ENCODE measurements around the gene OTOP2. TPM values are rescaled to one million over a fixed set of nuclear protein-coding genes. Genes with fewer than 3 reads are reported as not detected.
"Not testable (repeated sequence)": the region's sequence is repeated elsewhere in the genome, so short reads cannot be mapped to it uniquely, and the experiment has no call there.

Gene OTOP2
- total RNA-seq, 2 experiments from 2014 or later, result not detected

- no peak for ATAC-seq (ENCODE audit: low read depth)
- POLR2A ChIA-PET, result interaction anchor here (0.6 kb wide), 1 partner anchor 41 kb away, joined by 4 read pairs; no protein-coding TSS in a partner anchor
- no peaks in the 10 kb centered on the region for H3K36me3 Mint-ChIP-seq
- no peak overlapping the region for H3K4me3 Mint-ChIP-seq
- DNase-seq, result no peak
- no peak overlapping the region for H3K27ac Mint-ChIP-seq
- peaks cover 56% of the 10 kb centered on the region for H3K27me3 Mint-ChIP-seq
- H3K9me3 Mint-ChIP-seq, result no peaks in the 10 kb centered on the region
- peaks cover 2% of the 10 kb centered on the region for H3K4me1 Mint-ChIP-seq
These were observed 31.8 kb upstream of the OTOP2 start for GRCh38 chr17:74892013-74892841.

GRCh38 chr17:74892974-74893911 lies 30.8 kb upstream of the OTOP2 start, which contains the start of gene FADS6:
TSS of gene FADS6 (minus strand) at chr17:74893633. CDS start at chr17:74893595, 38 bp downstream.
- Mint-ChIP-seq H3K4me3 (peak within 1 kb of the TSS; percentile 64), H3K36me3 (no peaks in the 10 kb centered on the region), H3K9me3 (no peaks in the 10 kb centered on the region), H3K27ac (peak within 1 kb of the TSS; percentile 9), H3K27me3 (peaks cover 61% of the 10 kb centered on the region), H3K4me1 (peaks cover 2% of the 10 kb centered on the region)
- ATAC-seq (ENCODE audit: low read depth) (peak; percentile 57), DNase-seq (no peak)
- POLR2A ChIA-PET, result interaction anchor here (0.6 kb wide), 1 partner anchor 40 kb away, joined by 4 read pairs; no protein-coding TSS in a partner anchor

GRCh38 chr17:74893936-74894671 lies 30.0 kb upstream of the OTOP2 start:
- POLR2A ChIA-PET, result no interaction called here
- H3K36me3 Mint-ChIP-seq, result no peaks in the 10 kb centered on the region
- peak overlapping the region; percentile 9 for H3K27ac Mint-ChIP-seq
- no peaks in the 10 kb centered on the region for H3K9me3 Mint-ChIP-seq
- DNase-seq, result no peak
- peaks cover 2% of the 10 kb centered on the region for H3K4me1 Mint-ChIP-seq
- ATAC-seq (ENCODE audit: low read depth), result no peak
- peaks cover 61% of the 10 kb centered on the region for H3K27me3 Mint-ChIP-seq
- peak overlapping the region; percentile 64 for H3K4me3 Mint-ChIP-seq

- Mint-ChIP-seq H3K4me3 (no peak overlapping the region), H3K27ac (no peak overlapping the region), H3K9me3 (no peaks in the 10 kb centered on the region), H3K36me3 (no peaks in the 10 kb centered on the region), H3K4me1 (peaks cover 6% of the 10 kb centered on the region), H3K27me3 (peaks cover 46% of the 10 kb centered on the region)
- ATAC-seq (ENCODE audit: low read depth) (no peak), DNase-seq (no peak)
- POLR2A ChIA-PET, result interaction anchor here (0.6 kb wide), 1 partner anchor 392 kb away, joined by 5 read pairs; no protein-coding TSS in a partner anchor
These were observed 25.6 kb upstream of the OTOP2 start for GRCh38 chr17:74898376-74898946.

GRCh38 chr17:74900208-74900607 lies 23.9 kb upstream of the OTOP2 start:
- no peaks in the 10 kb centered on the region for H3K36me3 Mint-ChIP-seq
- H3K4me1 Mint-ChIP-seq, result peaks cover 4% of the 10 kb centered on the region
- H3K27ac Mint-ChIP-seq, result no peak overlapping the region
- ATAC-seq (ENCODE audit: low read depth) (no peak), DNase-seq (no peak)
- H3K27me3 Mint-ChIP-seq, result peaks cover 33% of the 10 kb centered on the region
- POLR2A ChIA-PET, result no interaction called here
- H3K4me3 Mint-ChIP-seq, result no peak overlapping the region
- no peaks in the 10 kb centered on the region for H3K9me3 Mint-ChIP-seq

GRCh38 chr17:74901353-74902135 lies 22.5 kb upstream of the OTOP2 start:
- peaks cover 20% of the 10 kb centered on the region for H3K27me3 Mint-ChIP-seq
- no peak overlapping the region for H3K4me3 Mint-ChIP-seq
- DNase-seq, result no peak
- no peaks in the 10 kb centered on the region for H3K36me3 Mint-ChIP-seq
- no peaks in the 10 kb centered on the region for H3K9me3 Mint-ChIP-seq
- peaks cover 4% of the 10 kb centered on the region for H3K4me1 Mint-ChIP-seq
- ATAC-seq (ENCODE audit: low read depth), result no peak
- no peak overlapping the region for H3K27ac Mint-ChIP-seq
- POLR2A ChIA-PET, result no interaction called here

- no peak for DNase-seq
- no peak overlapping the region for H3K4me3 Mint-ChIP-seq
- ATAC-seq (ENCODE audit: low read depth), result no peak
These were observed 21.0 kb upstream of the OTOP2 start for GRCh38 chr17:74903034-74903433.

GRCh38 chr17:74903671-74904070 lies 20.4 kb upstream of the OTOP2 start:
- no peak for DNase-seq
- H3K4me3 Mint-ChIP-seq, result no peak overlapping the region
- no peaks in the 10 kb centered on the region for H3K9me3 Mint-ChIP-seq
- H3K27ac Mint-ChIP-seq, result no peak overlapping the region
- H3K36me3 Mint-ChIP-seq, result no peaks in the 10 kb centered on the region
- ATAC-seq (ENCODE audit: low read depth), result no peak
- peaks cover 8% of the 10 kb centered on the region for H3K27me3 Mint-ChIP-seq
- POLR2A ChIA-PET, result no interaction called here
- peaks cover 4% of the 10 kb centered on the region for H3K4me1 Mint-ChIP-seq

More at GRCh38 chr17:74903034-74903433, 21.0 kb upstream of the OTOP2 start:
- no peaks in the 10 kb centered on the region for H3K9me3 Mint-ChIP-seq
- no peaks in the 10 kb centered on the region for H3K36me3 Mint-ChIP-seq
- POLR2A ChIA-PET, result no interaction called here
- peaks cover 8% of the 10 kb centered on the region for H3K27me3 Mint-ChIP-seq
- peaks cover 4% of the 10 kb centered on the region for H3K4me1 Mint-ChIP-seq
- H3K27ac Mint-ChIP-seq, result no peak overlapping the region

- no peak for DNase-seq
- no peak for ATAC-seq (ENCODE audit: low read depth)
- no peak overlapping the region for H3K4me3 Mint-ChIP-seq
- H3K9me3 Mint-ChIP-seq, result no peaks in the 10 kb centered on the region
- POLR2A ChIA-PET, result no interaction called here
- H3K27me3 Mint-ChIP-seq, result peaks cover 10% of the 10 kb centered on the region
- H3K4me1 Mint-ChIP-seq, result peaks cover 4% of the 10 kb centered on the region
- H3K36me3 Mint-ChIP-seq, result no peaks in the 10 kb centered on the region
- H3K27ac Mint-ChIP-seq, result no peak overlapping the region
These were observed 19.2 kb upstream of the OTOP2 start for GRCh38 chr17:74904687-74905409.

GRCh38 chr17:74906214-74906793 lies 17.8 kb upstream of the OTOP2 start:
- not testable (repeated sequence) for H3K4me3 Mint-ChIP-seq; H3K4me1 Mint-ChIP-seq; H3K36me3 Mint-ChIP-seq; DNase-seq; H3K27ac Mint-ChIP-seq; ATAC-seq (ENCODE audit: low read depth); H3K9me3 Mint-ChIP-seq
- POLR2A ChIA-PET, result interaction anchor here (0.7 kb wide), 1 partner anchor 440 kb away, joined by 4 read pairs; no protein-coding TSS in a partner anchor
- peaks cover 13% of the 10 kb centered on the region for H3K27me3 Mint-ChIP-seq

- POLR2A ChIA-PET, result no interaction called here
- H3K36me3 Mint-ChIP-seq, result no peaks in the 10 kb centered on the region
- H3K4me3 Mint-ChIP-seq, result no peak overlapping the region
- no peak for DNase-seq
- no peak for ATAC-seq (ENCODE audit: low read depth)
- H3K27ac Mint-ChIP-seq, result no peak overlapping the region
- H3K9me3 Mint-ChIP-seq, result no peaks in the 10 kb centered on the region
- peaks cover under 1% of the 10 kb centered on the region for H3K4me1 Mint-ChIP-seq
- peaks cover 10% of the 10 kb centered on the region for H3K27me3 Mint-ChIP-seq
These were observed 17.1 kb upstream of the OTOP2 start for GRCh38 chr17:74907012-74907411.
